GM13976 (cell line): ENCODE results near the gene SOAT2.

Source experiments
- DNase-seq: peaks from one replicate; pipeline ENCODE4 v3.0.0; 2012; ENCODE audit warnings: low spot score
- in situ Hi-C: fragments of 300-500 bp; cut with MboI; formaldehyde crosslinking; loops from one replicate; pipeline ENCODE4 v1.12.0; 2022; ENCODE audit warnings: low sequenced_read_pairs, mixed read lengths, inconsistent platforms; ENCODE audit not compliant: unreplicated experiment
- TF ChIP-seq, protein P1 (sequence below): IDR thresholded peaks from 2 replicates; pipeline ENCODE4 v1.5.1; 2012; ENCODE audit warnings: borderline replicate concordance, mild to moderate bottlenecking; ENCODE audit not compliant: insufficient read depth; ENCODE audit errors: extremely low read depth, missing control alignments, control extremely low read depth

Gene SOAT2

DNA sequence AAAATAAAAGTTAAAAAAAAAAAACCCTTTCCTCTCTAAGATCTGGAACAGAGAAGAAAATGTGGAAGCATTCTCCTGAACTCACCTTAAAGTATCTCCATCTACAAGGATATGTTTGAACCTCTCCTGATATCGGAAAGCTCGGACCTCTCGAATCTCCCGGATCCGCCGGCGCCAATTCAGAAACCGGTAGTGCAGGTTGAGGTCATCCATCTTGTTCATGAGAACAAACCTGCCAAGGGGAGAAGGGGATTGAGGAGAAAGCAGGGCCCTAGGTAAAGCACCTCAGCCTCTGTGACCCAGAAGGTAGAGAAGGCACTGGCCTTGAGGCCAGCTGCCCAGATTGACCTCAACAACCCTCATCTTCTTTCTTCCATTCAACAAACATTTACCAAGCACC lies 26.3 kb upstream of the SOAT2 start:
- no peak for DNase-seq
- in situ Hi-C loops, result no loop called here
- TF ChIP-seq, protein P1, sequence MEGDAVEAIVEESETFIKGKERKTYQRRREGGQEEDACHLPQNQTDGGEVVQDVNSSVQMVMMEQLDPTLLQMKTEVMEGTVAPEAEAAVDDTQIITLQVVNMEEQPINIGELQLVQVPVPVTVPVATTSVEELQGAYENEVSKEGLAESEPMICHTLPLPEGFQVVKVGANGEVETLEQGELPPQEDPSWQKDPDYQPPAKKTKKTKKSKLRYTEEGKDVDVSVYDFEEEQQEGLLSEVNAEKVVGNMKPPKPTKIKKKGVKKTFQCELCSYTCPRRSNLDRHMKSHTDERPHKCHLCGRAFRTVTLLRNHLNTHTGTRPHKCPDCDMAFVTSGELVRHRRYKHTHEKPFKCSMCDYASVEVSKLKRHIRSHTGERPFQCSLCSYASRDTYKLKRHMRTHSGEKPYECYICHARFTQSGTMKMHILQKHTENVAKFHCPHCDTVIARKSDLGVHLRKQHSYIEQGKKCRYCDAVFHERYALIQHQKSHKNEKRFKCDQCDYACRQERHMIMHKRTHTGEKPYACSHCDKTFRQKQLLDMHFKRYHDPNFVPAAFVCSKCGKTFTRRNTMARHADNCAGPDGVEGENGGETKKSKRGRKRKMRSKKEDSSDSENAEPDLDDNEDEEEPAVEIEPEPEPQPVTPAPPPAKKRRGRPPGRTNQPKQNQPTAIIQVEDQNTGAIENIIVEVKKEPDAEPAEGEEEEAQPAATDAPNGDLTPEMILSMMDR, result no peak

- no peak for DNase-seq
- TF ChIP-seq, protein P1, result no peak
- in situ Hi-C loops, result no loop called here
These were observed 24.7 kb upstream of the SOAT2 start for GRCh38 chr12:53078425-53079225.

DNA sequence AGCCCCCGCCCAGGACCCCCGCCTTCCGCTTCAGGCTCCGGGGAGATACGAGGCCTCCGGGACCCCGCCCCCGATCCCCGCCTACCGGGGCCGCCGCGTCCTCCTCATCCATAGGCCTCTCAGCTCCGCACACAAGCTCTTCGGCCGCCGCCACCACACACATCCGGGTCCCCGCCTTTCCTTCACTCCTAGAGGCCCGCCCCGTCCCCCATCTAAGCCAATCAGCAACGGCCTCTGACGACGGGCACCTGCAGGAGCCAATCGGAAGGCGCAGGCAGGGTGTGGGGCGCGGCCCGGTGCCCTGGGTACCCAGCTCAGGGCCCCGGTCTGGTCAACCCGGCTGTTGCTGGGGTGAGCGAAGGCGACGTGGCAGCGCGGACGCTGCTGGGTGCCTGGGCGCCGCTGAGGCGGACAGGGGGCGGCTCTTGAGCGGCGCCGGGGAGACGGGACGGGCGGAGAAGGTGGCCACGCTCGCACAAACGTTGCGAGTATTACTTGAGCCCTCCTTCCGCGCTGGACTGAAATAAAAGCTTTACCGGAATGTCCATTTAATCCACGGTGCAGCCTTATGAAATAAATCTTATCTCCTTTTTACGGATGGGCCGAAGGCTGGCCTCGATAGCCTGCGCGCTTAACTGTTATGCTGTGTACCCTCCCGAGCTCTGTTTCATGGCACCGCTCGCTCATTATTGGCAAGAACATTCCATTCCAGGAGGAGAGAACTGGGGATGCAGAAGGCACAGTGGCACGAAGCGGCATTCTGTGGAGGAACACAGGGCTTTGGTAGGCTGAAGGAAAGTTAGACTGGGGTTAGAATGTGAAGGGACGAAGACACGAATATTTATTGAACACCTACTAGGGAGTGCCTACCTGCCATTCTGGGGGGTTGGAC lies 23.8 kb upstream of the SOAT2 start, which contains the start of gene SPRYD3:
Gene SPRYD3, minus strand, starts transcription at position 165 of the 892 bp plus-strand sequence. Its CDS starts 57 bp downstream, at position 108.
- DNase-seq, result peak; percentile 100
- TF ChIP-seq, protein P1, result no peak
- in situ Hi-C loops, result no loop called here

GRCh38 chr12:53082637-53083175 lies 20.6 kb upstream of the SOAT2 start:
- in situ Hi-C loops, result no loop called here
- TF ChIP-seq, protein P1, result no peak
- DNase-seq, result no peak

GRCh38 chr12:53086361-53086760 lies 16.9 kb upstream of the SOAT2 start:
- in situ Hi-C loops, result no loop called here
- TF ChIP-seq, protein P1, result no peak
- DNase-seq, result no peak

DNA sequence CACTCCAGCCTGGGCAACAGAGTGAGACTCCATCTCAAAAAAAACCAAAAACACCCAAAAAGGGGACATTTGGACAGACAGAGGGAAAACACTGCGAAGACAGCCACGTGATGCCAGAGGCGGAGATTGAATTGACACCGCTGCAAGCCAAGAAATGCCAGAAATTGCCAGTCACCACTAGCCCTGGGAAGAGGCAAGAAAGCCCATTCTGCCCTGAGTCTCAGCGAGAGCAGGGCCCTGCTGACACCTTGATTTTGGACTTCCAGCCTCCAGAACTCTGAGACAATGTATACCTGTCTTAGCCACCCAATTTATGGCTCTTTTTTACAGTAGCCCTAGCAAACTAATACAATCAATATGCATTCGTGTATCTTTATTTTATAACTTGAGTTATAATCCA lies 13.2 kb upstream of the SOAT2 start:
- DNase-seq, result no peak
- in situ Hi-C loops, result no loop called here
- TF ChIP-seq, protein P1, result no peak
